HG03108 (cell line): ENCODE data around the gene PRXL2B.
A peak's percentile ranks its signal among the peaks of the same experiment; 100 is the strongest.
"Not testable (repeated sequence)": the region's sequence is repeated elsewhere in the genome, so short reads cannot be mapped to it uniquely, and the experiment has no call there.

Source experiments
- ATAC-seq: cut with Tn5 transposase; IDR thresholded peaks from one replicate; pipeline ENCODE4 v1.9.1; 2021; ENCODE audit warnings: moderate library complexity; ENCODE audit not compliant: unreplicated experiment

The PRXL2B gene

GRCh38 chr1:2564006-2564814 lies 22.4 kb upstream of the PRXL2B start:
- ATAC-seq, result no peak

GRCh38 chr1:2564815-2565374 lies 21.7 kb upstream of the PRXL2B start:
- ATAC-seq, result no peak

GRCh38 chr1:2566101-2567045 lies 20.2 kb upstream of the PRXL2B start:
- no peak for ATAC-seq

- ATAC-seq, result no peak
Measured at GRCh38 chr1:2567083-2567679, 19.4 kb upstream of the PRXL2B start.

GRCh38 chr1:2568187-2568816 lies 18.3 kb upstream of the PRXL2B start:
- not testable (repeated sequence) for ATAC-seq

GRCh38 chr1:2569060-2569459 lies 17.5 kb upstream of the PRXL2B start:
- ATAC-seq, result no peak

- not testable (repeated sequence) for ATAC-seq
Measured at GRCh38 chr1:2569703-2570102, 16.9 kb upstream of the PRXL2B start.

GRCh38 chr1:2570332-2570731 lies 16.2 kb upstream of the PRXL2B start:
- no peak for ATAC-seq

GRCh38 chr1:2571348-2571747 lies 15.2 kb upstream of the PRXL2B start:
- no peak for ATAC-seq

- ATAC-seq, result no peak
Measured at GRCh38 chr1:2573250-2573920, 13.2 kb upstream of the PRXL2B start.

- no peak for ATAC-seq
Measured at GRCh38 chr1:2574350-2574749, 12.2 kb upstream of the PRXL2B start.

- no peak for ATAC-seq
Measured at GRCh38 chr1:2575801-2576663, 10.5 kb upstream of the PRXL2B start.

- ATAC-seq, result peak; percentile 22
Measured at GRCh38 chr1:2577565-2578075, 9.0 kb upstream of the PRXL2B start.

GRCh38 chr1:2578758-2579118 lies 7.8 kb upstream of the PRXL2B start:
- no peak for ATAC-seq

- ATAC-seq, result no peak
Measured at GRCh38 chr1:2580691-2581090, 5.9 kb upstream of the PRXL2B start.

GRCh38 chr1:2582391-2582790 lies 4.2 kb upstream of the PRXL2B start:
- no peak for ATAC-seq

GRCh38 chr1:2583331-2583791 lies 3.2 kb upstream of the PRXL2B start:
- no peak for ATAC-seq

- no peak for ATAC-seq
Measured at GRCh38 chr1:2583871-2584351, 2.7 kb upstream of the PRXL2B start.
